Islet precursor cell (in vitro differentiated cells): ENCODE results near the gene ST3GAL4.
A peak's percentile ranks its signal among the peaks of the same experiment; 100 is the strongest.
"Not testable (repeated sequence)": the region's sequence is repeated elsewhere in the genome, so short reads cannot be mapped to it uniquely, and the experiment has no call there.

Experiments used
- DNase-seq: peaks from one replicate; pipeline ENCODE4 v3.0.0-alpha.2; 2018

Gene ST3GAL4

DNA sequence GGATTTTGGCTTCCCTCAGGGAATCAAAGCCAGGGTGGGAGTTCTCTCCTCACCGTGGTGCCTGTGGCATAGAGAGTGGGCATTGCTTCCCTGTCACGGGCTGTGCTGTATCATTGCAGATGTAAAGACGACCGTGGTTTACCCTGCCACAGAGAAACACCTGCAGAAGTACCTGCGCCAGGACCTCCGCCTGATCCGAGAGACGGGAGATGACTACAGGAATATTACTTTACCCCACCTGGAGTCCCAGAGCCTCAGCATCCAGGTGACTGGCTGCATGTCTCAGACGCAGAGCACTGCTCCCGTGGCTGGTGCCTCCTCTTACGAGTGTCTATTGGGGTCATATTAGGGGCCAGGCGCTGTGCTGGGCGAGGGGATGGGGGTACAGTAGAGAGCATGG, 24.2 kb upstream of the ST3GAL4 start:
- no peak for DNase-seq

DNA sequence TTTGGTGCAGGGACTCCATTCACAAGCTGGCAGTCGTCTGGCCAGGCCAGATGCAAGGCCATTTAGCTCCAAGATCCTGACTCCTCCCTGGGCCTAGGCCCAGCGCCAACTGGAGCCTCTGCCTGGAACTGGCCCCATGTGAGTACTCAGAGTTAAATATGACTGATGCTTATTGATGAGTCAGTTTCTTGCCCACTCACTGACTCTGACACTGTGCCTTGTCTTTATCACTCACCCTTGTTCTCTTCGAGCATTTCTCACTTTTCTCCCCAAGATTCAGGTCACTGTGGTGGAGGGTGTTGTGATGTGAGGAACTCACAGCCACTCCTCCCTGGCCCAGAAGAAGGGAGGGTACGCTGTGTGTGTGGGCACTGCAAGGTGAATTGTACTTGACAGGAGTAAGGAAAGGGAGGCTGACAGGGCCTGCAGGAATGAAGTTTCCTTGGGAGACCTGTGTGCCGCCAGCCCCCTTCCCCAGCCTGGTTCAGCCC, 23.2 kb upstream of the ST3GAL4 start:
- DNase-seq: no peak

DNA sequence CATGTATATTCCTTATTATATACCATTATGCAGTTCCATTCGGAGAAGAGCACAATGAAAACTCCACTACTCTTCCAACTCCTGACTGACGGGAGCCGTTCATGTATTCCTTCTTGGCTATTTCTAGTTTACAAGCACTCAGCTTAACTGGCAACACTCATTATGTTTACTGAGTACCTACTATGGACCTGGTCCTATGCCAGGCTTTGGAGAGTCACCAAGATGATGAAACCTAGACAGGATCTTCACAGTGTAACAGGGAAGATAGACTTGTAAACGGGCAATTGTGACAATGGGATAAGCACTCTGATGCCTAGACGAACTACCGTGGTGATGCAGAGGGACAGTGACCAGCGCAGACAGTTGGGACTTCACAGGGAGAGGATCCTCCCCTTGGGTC, 22.3 kb upstream of the ST3GAL4 start:
- DNase-seq: no peak

DNA sequence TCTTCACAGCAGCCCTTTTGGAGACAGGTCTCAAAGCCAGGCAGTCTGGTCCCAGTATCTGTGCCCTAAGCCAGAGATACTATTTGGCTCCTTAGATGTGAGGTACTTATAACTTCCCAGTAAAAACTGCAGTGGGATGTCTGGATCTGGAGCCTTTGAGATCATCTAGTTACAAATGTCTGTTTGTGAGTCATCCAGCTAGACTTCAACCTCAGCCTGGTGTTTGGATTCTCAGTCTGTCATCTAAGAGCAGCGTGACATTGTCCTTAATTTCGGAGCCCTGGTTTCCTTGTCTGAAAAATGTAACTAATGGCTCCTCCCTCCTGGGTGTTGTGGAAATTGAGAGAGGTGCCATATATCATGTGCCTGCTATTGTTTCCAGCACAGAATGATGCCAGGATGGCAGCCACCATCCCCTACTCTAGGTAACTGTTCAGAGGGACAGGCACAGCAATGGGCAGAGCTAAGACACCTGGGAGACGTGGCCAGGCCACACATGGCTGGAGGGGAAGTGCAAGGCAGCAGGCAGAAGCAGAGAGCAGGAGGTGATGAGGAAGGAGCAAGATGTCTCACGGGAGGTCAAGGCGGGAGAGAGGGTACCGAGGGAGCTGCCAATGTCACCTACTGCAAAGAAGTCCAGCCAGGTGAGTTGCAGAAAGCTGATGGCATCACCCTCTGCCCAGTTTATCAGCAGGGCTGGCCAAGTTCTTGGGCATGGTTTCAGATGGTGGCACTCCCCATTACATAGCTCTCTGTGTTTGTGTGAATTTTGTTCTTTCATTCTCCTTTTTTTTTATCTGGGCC, 20.6 kb upstream of the ST3GAL4 start:
- peak; percentile 82 for DNase-seq

DNA sequence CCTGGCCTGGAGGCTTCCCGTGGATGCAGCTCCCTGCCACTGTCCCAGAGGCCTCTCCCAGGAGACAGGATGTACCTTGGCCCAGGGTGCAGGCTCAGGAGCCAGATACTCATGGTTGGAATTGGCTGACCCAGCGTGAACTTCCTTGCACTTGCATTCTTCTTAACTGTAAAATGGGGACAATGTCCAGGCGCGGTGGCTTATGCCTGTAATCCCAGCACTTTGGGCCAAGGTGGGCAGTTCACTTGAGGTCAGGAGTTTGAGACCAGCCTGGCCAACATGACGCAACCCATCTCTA, 20.1 kb upstream of the ST3GAL4 start:
- DNase-seq: no peak

DNA sequence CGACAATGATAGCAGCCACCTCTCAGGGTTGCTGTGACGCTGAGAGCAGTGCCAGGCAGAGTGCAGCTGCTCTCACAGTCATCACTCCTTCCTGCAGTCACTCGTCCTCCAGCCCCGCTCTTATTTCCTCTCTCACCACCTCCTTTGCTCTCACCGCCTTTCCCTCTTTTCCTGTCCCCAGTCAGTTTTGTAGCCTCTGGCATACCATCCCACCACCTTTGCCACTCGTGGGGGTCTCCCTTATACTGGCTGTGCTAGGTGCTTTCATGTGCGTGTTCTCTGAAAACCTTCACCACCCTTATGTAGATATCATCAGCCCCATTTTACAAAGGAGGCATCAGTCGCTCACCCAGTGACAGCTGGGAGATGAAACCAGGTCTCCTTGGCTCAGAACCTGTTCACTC, 19.3 kb upstream of the ST3GAL4 start:
- no peak for DNase-seq

DNA sequence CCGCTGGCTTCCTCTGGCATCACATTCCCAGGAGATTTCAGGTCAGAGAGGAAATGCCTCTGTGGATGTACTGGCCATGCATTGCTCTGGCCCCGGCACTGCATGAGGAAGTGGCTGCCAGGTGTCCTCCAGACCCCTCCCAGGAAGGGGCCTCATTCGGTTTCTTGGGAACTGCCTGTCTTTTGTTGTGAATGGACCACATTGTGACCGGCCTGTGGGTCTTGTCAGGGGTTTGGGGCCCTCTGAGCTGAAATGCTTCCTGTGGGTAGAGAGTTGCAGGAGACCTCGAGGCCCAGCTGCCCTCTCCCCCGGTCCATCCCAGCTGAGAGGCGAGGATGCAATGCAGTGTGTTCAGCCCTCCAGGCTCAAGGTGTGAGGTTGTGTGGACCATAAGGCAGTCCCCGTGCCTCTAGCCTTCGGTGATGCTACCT, 18.8 kb upstream of the ST3GAL4 start:
- peak; percentile 75 for DNase-seq

DNA sequence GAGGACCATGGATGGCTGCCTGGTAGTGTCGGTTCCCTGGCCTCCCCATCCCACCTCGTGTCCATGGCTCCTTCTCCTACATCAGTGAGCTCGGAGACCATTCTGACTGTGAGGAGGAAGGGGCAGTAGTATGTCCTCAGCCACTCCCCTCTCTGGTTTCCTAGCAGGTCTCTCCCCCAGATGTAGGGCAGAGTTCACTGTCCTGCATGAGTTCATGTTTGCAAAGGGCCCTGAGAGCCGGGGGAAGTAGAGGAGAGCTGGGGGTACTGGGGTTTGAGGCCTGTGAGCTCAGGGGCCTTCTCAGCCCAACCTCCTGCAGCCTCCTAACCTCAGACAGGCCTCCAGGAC, 18.4 kb upstream of the ST3GAL4 start:
- no peak for DNase-seq

DNA sequence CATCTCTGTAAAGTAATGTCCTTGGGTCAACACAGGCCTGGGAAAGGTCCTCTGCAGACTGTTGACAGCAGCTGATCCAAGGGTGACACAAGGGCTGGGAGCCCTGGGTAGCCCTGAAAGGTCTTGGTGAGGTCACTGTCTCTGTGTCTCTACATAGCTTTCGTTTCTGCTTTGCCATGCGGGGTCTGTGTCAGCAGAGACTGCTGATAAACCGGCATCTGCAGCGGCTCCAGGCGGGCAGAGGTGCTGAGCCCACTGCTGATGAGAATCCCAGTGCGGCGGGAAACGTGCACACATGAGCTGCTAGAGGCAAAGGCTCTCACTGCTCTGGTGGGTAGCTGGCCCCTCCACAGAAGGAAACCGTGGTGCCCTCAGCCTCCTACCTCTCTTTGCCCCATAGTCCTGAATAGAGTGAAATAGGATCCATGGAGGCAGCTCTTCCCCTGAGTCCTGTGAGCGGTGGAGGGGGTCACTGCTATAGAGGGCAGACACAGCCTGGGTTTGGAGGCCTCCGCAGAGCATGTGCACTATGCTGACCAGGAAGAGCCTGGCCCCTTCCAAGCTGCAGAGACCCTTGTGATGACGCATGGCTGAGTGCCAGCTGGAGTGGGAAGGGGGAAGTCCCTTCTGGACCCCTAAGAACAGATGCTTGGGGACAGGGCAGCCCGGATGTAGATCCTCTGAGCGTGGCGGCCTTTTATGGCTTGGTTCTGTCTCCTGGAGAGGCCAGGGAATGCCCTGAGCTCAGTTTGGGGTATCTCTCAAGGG, 17.8 kb upstream of the ST3GAL4 start:
- DNase-seq: peak; percentile 59

DNA sequence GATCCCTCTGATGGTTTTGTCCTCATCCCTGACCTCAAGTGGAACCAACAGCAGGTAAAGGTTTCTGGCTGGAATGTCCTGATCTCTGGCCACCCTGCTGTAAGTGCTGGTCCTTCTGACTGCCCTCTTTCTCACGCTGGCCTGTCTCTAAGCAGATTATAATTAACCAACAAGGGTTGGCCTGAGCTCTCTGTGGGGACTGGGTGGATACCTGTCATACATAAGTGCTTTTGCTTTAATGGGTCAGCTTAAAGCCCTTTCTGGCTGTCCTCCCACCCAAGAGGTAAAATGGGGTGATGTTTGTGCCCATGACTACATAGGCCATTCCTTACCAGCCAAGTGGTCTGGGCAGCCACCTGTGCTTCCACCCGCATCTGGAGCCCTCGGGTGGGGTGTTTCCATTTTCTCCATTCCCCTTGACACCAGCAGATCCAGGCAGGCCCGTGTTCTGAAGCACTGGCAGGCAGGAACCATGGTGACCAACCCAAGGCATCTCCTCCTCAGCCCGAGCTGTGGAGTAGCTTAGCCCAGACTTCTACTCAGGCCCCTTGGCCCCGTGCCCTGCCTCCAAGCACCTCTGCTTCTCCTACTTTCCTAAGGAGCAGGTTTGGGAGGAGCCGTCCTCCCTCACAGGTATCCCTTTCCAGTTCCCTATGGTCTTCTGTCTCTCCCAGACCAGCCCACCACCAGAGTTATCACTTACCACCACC, 17.0 kb upstream of the ST3GAL4 start:
- DNase-seq: no peak

DNA sequence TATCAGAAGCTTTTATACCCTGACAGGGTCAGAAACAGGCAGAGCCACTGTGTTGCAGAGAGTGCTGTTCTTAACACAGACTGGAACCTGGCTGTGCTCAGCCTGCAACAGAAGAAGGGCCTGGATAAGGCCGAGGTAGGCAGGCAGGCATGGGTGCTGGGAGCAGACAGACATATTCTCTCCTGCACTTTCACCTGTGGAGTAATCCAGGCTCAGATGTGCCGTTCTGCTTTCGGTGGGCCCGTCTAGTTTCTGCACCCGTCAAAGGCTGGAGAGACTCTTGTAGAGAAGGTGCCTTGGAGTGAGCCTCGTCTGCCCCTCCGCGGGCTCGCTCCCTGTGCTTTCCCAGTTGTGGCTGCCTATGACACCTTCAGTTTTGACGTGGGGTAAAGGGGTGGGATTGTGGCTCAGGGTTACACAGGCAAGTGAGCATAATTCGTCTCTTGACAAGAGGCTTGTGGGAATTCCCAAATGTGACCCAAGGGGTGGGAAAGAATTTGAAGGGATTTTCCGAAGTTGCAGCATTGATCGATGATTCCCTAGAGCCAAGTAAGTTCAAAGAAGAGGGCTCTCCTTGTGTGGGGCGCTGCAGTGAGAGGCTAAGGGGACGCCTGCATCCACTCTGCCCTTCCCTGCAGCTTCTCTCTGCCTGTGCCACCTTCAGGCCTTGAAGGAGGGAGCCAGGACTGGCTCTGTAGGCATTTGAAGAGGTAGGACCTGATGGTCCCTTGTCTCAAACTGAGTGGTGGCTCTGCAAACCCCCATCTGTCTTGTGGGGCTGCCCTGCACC, 16.2 kb upstream of the ST3GAL4 start:
- DNase-seq: no peak

DNA sequence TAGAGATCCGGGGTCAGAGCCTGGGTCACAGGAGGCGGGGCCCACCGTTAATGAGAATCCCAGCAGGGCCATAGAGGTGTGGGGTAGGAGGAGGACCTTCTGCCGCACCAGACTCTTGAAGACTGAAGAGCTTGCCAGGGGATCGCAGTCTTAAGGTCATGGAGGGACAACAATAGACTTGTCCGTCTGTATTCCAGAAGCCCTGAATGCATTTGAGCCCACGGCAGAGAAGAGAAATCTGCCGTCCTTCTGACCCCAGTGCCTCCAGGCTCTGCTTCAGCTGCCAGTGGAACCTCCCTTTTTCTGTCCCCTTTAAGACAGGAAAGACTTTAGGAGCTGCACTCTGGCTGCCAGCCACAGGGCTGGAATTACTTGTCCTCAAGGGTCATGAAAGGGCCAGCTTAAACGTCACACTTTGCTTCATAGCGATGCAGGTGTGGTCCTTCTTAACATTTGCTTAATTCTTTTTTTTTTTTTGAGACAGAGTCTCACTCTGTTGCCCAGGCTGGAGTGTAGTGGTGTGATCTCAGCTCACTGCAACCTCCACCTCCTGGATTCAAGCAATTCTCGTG, 15.5 kb upstream of the ST3GAL4 start:
- DNase-seq: no peak

DNA sequence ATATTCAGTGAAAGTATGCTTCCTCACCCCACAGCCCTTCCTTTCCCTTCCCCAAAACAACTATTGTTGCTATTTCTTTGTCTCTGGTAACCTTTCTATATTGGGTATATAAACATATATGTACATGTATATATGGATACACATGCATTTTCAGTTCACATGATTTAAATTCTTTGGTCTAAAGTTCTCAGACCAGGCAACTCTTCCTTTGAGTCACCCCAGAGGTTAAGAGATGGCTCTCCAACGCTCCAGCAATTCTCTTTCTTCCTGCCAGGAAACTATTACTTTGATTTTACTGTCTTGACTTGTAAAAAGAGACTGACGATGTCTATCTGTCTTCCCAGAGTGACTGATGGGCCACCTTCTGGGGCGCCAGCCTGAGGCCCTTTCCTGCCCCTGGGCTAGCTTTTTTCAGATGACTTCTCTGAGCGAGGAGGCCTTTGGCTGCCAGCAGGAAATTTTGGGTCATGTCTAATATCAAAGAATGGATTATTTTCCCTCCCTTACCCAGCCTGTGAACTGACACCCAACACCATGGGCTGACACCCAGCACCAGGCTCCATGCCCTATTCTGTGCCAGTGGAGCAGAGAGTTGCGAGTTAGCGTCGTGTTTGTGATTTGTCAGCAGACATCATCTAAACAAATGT, 14.4 kb upstream of the ST3GAL4 start:
- peak; percentile 56 for DNase-seq

DNA sequence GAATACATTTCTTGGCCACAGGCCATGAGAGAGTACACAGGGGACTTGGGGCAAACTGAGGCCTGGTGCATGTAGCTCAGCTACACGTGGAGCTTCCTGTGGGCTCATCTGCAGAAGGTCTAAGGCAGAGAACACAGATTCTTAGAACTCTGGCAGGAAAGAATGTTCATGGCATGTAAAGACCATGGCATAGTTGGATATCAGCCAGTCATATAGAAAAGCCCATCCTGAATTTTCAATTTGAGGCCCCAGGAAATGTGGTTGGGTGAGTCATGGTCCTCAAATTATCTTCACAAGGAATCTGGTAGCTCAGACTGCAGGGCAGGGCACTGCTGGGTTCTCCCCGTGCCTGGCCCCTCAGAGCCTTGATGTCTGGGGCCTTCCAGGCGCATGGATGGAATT, 13.7 kb upstream of the ST3GAL4 start:
- DNase-seq: peak; percentile 86

DNA sequence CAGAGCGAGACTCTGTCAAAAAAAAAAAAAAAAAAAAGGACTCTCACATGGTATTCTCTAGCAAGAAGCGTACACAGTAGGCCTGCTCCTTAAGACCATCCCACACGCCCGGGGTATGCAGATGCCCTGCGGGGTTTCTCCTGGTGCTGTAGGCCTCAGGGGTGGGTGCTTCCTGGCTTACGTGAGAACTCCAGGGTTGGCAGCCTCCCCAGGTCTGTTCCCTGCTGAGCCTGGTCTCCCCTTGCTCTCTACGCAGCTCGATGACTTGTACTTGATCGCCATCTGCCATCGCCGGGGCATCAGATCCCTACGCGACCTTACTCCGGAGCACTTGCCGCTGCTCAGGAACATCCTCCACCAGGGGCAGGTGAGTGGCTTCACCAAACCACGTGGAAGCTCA, 12.4 kb upstream of the ST3GAL4 start:
- no peak for DNase-seq

DNA sequence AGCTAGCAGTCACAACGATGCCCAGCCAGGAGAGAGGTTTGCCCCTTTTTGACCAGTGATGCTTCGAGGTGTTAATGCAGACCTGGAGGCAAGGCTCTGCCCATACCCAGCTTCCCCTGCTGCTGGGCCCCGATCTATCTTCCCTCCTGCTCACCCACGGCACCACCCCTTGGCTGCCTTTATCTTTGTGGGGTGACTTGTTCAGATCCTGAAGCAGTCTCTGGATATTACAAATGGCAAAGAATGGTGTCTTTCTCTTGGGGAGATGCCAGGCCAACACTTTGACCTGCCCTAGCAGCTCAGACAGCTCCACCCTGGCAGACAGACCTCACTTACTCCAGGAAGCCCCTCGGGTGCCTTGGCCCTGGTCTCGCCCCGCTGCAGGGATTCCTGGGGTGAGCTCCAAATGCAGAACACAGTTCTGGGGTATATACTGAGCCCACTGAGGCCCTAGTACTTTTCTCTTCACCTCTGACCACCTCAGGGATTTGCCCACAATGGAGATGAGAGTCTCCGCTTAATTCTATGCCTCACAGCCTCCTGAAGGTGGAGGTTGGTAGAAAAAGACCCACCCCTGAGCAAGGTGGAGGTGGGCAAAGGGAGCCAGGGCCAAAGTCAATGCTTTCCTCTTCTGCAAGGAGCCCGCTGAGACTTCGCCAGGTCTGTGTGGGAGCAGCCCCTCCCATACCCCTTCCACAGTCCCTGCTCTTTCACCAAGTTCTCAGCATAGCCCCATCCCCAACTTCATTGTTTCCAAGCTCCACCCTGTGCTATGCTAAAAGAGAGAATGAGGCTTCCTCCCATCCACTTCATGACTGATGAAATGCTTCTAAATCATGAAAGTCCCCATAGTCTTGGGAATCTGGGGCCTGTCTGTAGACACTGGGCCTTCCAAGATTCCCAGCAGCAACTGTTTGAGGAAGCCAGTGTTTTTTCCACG, 11.1 kb upstream of the ST3GAL4 start:
- DNase-seq: no peak

DNA sequence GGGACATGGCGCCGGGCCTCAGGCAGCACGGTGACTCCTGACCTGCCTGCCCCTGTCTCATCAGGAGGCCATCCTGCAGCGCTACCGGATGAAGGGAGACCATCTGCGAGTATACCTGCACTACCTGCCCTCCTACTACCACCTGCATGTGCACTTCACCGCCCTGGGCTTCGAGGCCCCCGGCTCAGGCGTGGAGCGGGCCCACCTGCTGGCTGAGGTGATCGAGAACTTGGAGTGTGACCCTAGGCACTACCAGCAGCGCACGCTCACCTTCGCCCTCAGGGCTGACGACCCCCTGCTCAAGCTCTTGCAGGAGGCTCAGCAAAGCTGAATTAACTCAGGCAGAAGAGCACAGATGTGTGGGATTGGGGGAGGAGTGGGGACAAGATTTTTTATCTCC, 10.2 kb upstream of the ST3GAL4 start:
- no peak for DNase-seq

DNA sequence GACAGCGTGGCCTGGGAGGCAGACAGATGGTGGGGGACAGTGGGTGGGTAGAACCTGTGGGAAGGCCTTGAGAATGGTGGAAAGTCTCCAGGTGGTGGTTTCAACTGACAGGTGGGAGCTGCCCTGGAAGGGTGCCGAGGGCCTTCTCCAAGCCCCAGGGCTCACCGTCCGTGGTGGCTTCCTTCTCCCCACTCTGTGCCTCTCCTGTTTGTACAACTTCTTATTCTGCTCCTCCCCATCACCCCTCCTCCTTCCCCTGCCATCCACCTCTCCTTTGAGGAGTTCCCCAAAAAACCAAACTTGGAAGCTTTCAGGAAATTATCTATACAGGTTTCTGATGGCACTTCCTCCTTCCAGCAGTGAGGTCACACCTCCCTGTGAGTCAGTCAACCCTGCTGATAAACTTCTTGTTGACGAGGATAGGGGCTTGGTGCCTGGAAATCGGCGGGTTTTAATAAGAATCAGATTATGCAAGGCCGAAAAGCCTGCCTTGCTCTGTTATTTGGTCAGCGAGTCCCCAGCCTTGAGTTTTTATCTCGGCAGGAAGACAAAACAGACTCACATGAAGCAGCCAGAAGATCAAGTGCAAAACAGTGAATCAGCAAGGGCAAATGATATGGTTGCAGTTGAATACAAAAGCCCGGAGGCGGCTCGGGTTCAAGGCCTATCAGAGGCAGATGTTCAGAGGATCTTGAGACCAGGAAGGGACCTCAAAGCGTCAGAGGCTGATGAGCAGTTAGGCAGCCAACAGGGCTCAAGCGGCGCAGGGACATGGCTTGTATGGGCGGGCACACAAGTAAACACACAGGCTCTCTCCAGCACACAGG, 9.5 kb upstream of the ST3GAL4 start:
- peak; percentile 75 for DNase-seq

DNA sequence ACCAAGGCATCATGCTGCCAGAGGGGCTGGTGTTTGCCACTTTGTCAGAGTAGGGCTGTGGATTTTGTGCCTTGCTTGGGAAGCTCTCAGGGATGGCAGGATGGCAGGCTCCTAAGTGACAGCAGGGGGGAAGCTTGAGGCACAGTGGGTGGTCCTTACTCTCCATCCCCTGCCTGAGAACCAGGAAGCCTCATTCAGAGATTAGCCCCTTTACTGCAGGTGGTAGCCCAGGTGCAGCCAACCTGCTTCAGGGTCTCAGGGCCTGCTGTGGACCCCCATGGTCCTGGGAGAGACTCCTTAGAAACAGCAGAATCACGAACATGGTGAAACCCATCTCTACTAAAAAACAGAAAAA, 8.9 kb upstream of the ST3GAL4 start:
- no peak for DNase-seq

DNA sequence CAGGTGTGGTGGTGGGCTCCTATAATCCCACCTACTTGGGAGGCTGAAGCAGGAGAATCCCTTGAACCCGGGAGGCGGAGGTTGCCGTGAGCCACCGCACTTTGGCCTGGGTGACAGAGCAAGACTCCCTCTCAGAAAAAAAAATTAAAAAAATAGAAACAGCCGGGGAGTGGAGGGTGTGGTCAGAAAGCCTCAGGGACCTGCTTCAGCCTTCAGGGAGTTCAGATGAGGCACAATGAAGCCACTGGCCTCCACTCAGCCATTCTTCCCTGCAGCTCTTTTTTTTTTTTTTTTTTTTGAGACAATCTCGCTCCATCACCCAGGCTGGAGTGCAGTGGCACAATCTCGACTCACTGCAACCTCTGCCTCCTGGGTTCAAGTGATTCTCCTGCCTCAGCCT, 8.5 kb upstream of the ST3GAL4 start:
- not testable (repeated sequence) for DNase-seq
